ENCODE data around the gene ANKRD34C. TPM values are rescaled to one million over a fixed set of nuclear protein-coding genes. Genes with fewer than 3 reads are reported as not detected.

ANKRD34C gene
- total RNA-seq (2022; extraction: Qiagen RNA extraction) = not detected in 5 replicates

DNA sequence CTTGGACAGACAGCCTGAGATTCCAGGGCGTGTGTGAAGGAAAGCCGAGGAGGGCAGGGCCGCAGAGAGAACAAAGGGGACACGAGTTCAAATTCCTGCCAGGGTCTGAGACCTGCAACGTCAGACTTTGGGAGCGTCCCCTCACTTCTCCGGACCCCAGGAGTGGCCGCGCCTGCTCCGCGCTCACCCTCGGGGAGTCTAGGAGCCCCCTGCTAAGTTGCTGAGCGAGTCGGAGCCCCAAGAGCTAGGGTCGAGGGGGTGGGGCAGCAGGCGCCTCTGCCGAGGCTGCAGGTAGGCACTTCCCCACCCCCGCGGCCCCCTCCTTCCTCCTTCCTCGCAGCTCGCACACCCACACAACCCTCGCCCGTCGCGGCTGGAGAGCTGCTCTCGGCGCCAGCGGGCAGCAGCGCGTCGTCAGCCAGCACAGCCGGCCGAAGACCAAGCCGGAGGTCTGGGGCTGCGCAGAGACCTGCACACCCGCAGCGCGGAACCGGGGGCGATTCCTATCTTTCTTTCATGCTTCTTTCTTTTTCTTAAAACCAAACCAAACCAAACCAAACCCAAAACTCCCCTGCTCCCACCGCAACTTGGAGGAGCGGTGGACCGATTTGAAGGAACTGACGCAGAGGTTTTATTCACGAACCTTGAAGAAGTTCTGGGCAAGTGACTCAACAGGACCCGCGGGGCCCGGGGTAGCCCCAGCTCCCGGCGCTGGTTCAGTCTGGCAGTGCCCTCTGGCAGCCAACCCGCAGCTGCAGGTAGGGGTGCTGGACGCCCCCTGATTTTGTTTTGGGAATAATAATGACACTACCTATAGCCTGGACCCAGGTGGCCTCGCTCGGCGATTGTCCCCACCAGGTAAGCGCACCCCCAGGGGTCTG, at the start of gene ANKRD34C:
TSS of gene ANKRD34C (plus strand) at position 352 of the 881 bp plus-strand sequence. CDS start 10,563 bp downstream, outside the sequence.

DNA sequence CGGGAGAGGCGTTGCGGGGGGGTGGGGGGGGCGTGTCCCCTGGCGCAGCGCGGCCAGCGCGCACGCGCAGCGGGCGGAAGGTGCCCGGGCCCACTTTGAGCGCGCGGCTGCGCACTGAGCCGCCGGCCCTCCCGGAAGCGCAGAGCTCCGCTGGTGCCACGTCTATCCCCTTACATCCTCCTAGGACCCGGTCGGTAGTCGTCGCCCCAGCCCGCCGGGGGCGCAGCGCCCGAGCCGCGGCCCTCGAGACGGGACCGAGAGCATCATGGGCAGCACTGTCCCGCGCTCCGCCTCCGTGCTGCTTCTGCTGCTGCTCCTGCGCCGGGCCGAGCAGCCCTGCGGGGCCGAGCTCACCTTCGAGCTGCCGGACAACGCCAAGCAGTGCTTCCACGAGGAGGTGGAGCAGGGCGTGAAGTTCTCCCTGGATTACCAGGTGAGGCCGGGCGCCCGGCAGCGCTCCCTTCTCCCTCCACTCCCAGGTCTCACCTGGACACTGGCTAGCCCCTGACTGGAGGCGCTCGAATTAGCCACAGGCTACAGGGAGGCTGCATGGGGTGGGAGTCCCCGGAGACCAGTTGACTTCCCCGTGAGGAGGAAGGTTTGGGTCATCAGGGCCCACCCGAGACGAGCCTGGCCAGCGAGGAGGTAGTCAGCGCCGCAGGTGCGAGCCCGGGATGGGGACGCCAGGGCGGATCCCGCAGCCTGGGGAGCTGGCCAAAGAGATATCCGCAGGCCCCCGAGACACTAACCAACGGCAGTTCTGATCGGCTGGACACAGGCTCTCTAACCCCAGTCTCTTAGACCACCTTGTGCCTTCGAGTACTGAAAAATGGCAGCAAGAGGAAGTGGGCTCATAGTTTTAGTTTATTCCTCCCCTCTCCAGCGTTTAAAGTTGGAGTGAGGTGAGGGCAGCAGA, 28.7 kb downstream of the ANKRD34C start, which contains the start of gene TMED3:
TSS of gene TMED3 (plus strand) at position 128 of the 916 bp plus-strand sequence. CDS start at position 266, 138 bp downstream.

Other genes starting within 250 kb of the ANKRD34C start
- 0.23 to 0.43 TPM (median 0.33 TPM) in 5 replicates for gene RASGRF1, start 191.9 kb upstream of the ANKRD34C start, total RNA-seq (2022; extraction: Qiagen RNA extraction)
- 152 to 201 TPM (median 198 TPM) in 5 replicates for gene TMED3, start 28.4 kb downstream of the ANKRD34C start, total RNA-seq (2022; extraction: Qiagen RNA extraction)
- gene MINAR1, start 149.6 kb downstream of the ANKRD34C start, total RNA-seq (2022; extraction: Qiagen RNA extraction) = 0.43 to 0.66 TPM (median 0.55 TPM) in 5 replicates

Measured in A549 treated with CORT108297 at 1 μM for 4 hours (cell line).